CD4-positive, alpha-beta T cell treated with Interleukin-17A for 4 hours (primary cell): ENCODE measurements around the gene VASP.
A peak's percentile ranks its signal among the peaks of the same experiment; 100 is the strongest.
"Not testable (repeated sequence)": the region's sequence is repeated elsewhere in the genome, so short reads cannot be mapped to it uniquely, and the experiment has no call there.

Experiments
- DNase-seq: peaks from one replicate; pipeline ENCODE4 v3.0.0-alpha.2; 2020; ENCODE audit warnings: mixed read lengths

The VASP gene

DNA sequence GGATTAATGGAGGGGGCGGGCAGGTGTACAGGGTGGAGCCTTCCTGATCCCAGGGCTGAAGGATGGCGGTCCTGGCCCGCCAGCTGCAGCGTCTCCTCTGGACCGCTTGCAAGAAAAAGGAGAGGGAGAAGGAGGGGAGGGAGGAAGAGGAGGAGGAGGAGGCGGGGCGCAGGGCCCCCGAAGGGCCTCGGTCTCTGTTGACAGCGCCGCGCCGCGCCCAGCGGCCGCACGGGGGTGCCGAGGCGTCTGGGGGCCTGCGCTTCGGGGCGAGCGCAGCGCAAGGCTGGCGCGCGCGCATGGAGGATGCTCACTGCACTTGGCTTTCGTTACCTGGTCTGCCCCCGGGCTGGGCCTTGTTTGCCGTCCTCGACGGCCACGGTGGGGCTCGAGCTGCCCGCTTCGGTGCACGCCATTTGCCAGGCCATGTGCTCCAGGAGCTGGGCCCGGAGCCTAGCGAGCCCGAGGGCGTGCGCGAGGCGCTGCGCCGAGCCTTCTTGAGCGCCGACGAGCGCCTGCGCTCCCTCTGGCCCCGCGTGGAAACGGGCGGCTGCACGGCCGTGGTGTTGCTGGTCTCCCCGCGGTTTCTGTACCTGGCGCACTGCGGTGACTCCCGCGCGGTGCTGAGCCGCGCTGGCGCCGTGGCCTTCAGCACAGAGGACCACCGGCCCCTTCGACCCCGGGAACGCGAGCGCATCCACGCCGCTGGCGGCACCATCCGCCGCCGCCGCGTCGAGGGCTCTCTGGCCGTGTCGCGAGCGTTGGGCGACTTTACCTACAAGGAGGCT lies 8.7 kb upstream of the VASP start, which contains the start of gene PPM1N:
PPM1N (plus strand) TSS at position 33 of the 785 bp plus-strand sequence; CDS start at position 63, 30 bp downstream.
- DNase-seq, result peak; percentile 78

DNA sequence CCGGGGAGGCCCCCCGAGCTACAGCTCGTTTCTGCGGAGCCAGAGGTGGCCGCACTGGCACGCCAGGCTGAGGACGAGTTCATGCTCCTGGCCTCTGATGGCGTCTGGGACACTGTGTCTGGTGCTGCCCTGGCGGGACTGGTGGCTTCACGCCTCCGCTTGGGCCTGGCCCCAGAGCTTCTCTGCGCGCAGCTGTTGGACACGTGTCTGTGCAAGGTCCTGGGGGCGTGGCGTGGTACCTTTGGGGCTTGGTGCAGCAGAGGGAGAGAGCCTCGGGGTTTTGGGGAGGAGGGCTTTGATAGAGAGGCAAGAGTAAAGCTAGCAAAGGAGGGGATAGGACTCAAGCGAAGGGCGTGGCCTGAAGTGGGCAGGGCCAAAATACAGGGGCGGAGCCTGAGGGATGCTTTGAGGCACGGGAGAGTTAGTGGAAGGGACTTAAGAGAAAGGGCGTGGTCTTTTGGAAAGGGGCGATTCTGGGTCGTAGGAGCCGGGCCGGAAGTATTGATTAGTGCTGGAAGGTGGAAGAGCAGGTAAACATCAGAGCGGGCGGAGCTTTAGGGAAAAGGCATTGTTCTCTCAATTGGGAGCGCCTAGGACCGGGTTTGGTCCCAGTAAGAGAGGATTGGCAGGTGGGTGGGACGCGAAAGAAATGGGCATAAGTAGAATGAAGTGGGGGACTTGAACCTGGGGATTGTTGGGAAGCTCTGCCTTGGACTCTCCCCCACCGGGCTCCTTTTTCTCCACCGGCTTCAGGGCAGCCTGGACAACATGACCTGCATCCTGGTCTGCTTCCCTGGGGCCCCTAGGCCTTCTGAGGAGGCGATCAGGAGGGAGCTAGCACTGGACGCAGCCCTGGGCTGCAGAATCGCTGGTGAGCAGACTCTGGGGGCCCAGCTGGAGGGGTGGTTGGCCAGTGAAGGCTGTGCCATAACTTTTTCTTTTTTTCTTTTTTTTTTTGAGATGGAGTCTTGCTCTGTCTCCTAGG lies 7.8 kb upstream of the VASP start:
- DNase-seq, result peak; percentile 72

GRCh38 chr19:45500918-45501729 lies 6.2 kb upstream of the VASP start:
- DNase-seq, result no peak

GRCh38 chr19:45501730-45502014 lies 5.6 kb upstream of the VASP start:
- no peak for DNase-seq

- DNase-seq, result no peak
Measured at GRCh38 chr19:45502111-45502510, 5.2 kb upstream of the VASP start.

GRCh38 chr19:45503909-45504308 lies 3.4 kb upstream of the VASP start:
- no peak for DNase-seq

DNA sequence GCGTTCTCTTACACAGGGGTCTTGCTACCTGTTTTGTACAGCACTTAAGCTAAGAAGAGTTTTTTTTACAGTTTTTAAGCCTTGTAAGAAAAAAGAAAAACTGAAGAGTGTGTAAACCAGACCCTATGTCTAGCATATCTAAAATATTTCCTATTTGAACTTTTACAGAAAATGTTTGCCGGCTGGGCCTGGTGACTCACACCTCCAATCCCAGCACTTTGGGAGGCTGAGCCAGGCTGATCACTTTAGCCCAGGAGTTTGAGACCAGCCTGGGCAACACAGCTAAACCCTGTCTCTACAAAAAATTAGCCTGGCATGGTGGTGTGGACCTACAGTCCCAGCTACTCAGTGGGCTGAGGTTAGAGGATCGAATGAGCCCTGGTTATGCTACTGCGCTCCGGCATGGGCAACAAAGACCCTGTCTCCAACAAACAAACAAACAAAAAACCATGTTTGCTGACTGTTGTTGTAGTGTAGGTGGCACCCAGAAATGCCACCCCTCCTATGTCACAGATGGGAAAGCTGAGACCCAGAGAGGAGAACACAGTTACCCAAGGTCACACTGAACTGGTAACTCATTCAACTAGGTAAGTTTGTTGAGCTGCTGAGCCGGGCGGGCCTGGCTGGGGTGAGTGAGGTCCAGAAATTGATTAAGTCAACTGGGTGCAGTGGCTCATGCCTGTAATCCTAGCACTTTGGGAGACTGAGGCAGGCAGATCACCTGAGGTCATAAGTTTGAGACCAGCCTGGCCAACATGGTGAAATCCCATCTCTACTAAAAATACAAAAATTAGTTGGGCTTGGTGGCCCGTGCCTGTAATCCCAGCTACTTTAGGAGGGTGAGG lies 1.9 kb upstream of the VASP start:
- no peak for DNase-seq

- DNase-seq, result no peak
Measured at GRCh38 chr19:45505996-45506245, 1.4 kb upstream of the VASP start.

GRCh38 chr19:45506246-45506988 lies 862 bp upstream of the VASP start:
- peak; percentile 100 for DNase-seq

DNA sequence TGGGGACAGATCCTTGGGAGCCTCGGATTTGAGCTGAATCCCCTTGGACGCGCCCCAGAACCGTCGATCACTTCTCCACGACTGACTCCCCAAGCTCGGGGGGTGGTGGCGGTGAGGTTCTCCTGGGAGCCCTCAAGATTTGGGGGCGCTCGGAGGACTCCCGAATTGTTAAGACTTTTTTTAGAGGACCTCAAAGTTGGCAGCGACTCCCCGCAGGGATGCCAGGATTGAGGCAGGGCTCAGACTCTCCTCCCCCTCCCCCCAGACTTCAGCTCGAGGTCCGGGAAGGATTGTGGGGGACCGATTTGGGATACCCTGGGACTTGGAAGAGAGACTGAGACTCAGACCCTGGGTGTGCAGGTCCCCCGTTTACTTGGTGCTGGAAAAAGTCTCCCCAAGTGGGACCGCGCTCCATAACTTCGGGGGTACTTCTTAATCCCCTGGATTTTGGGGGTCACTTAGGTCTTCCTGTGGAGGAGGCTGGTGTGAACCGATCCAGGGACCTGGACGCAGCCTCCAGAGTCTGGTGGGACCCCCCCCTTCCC lies 665 bp downstream of the VASP start:
- no peak for DNase-seq

DNA sequence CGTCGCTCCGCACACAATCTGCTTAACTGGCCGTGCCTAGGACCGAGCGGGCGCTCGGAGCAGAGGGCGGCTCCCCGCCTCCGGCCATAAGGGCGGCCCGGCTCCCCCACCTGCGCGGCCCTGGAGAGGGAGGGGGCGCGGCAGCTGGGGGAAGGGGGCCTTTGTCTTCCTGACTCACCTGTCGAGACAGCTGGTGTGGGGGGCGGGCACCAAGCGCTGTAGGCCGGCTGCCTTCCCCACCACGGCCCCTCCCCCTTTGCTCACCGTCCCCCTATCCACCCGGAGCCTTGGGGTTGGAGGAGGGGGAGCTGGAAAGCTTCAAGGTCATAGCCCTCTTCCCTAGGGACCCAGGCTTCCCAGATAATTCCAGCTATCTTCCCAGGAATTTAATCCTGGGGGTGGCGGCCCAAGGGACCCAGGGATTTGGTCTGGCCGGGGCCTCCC lies 1.2 kb downstream of the VASP start:
- peak; percentile 65 for DNase-seq

- DNase-seq, result peak; percentile 50
Measured at GRCh38 chr19:45508861-45509691, 1.8 kb downstream of the VASP start.

DNA sequence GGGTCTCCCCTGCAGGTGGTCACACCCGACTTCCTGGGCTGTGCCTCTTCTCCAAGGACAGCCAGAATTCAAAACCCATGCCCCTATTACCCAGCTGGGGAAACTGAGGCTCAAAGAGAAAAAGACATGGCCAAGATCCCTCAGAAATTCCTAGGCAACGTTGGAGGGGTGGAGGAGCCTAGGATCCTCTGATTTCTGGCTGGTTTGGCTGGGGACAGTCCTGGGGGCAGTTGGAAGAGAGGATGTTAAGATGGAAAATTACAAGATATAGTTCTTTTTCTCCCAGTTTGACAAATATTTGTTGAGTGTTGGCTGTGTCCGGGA lies 2.4 kb downstream of the VASP start:
- DNase-seq, result no peak

DNA sequence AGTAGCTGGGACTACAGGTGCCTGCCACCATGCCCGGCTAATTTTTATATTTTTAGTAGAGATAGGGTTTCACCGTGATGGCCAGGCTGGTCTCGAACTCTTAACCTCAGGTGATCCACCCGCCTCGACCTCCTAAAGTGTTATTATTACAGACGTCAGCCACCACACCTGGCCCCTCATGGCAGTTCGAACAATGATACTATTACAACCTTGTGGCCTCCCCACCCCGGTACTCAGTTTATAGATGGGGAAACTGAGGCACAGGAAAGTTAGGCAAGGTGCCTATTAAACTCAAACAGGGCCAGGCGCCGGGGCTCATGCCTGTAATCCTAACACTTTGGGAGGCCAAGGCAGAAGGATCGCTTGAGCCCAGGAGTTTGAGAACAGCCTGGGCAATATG lies 3.1 kb downstream of the VASP start:
- not testable (repeated sequence) for DNase-seq

- no peak for DNase-seq
Measured at GRCh38 chr19:45511074-45511473, 3.8 kb downstream of the VASP start.

DNA sequence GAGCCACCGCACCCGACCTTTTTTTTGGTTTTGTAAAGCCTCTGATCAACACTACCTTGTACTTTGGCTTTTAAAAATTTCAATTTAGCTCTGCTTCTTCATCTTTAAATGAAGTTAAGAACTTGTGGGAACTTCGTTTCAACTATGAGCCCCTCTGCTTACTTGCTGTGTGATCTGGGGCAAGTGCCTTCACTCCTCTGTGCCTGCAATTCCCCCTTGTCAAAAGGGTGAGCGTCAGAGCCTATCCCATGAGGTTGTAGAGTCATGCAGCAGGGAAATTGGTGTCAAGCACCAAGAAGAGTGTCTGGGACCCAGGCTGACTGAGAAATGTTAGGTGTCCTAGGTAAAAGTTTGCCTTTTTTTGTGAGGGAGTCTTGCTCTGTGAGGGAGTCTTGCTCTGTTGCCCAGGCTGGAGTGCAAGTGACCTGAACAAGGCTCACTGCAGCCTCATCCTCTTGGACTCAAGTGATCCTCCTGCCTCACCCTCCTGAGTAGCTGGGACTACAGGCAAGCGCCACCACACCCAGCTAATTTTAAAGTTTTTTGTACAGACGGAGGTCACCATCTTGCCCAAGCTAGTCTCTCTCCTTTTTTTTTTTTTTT lies 5.7 kb downstream of the VASP start:
- no peak for DNase-seq

GRCh38 chr19:45514376-45515051 lies 7.2 kb downstream of the VASP start:
- DNase-seq, result no peak

GRCh38 chr19:45515081-45515624 lies 7.9 kb downstream of the VASP start:
- peak; percentile 34 for DNase-seq

- DNase-seq, result no peak
Measured at GRCh38 chr19:45515807-45516401, 8.6 kb downstream of the VASP start.
